SIG-M5 treated with dmso at 0.1 percent for 504 hours (cell line): ENCODE data around the gene KCNMB4.

Experiments used
- DNase-seq: peaks from one replicate; lab custom pipeline; 2025; ENCODE audit not compliant: unreplicated experiment; lab: John Stamatoyannopoulos, UW

KCNMB4 gene

GRCh38 chr12:70365648-70366518, at the start of gene KCNMB4:
Gene KCNMB4, plus strand, starts transcription at chr12:70366290. Its CDS starts 445 bp downstream, at chr12:70366735.
- peak; percentile 37 for DNase-seq

GRCh38 chr12:70317781-70318180, 48.3 kb upstream of the KCNMB4 start:
- DNase-seq = peak; percentile 84

DNA sequence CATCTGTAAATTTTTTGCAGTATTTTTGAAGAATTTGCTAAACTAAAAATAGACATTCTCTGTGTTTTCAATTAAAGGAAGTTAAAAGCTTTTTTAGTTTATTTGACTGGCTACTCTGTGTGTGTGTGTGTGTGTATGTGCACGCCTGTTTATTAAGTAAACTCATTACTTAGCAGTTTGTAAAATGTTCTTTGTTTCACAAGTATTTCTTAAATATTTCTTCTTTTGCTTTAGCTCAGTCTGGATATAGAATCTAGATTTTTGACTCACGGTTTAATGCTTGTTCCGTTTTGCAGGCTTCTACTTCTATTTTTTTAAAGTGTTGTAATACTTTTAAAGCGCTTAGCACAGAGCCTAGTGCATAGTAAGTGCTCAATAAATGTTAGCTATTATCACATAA, 46.5 kb upstream of the KCNMB4 start:
- DNase-seq = no peak

GRCh38 chr12:70321191-70321590, 44.9 kb upstream of the KCNMB4 start:
- no peak for DNase-seq

GRCh38 chr12:70327541-70327940, 38.5 kb upstream of the KCNMB4 start:
- no peak for DNase-seq

DNA sequence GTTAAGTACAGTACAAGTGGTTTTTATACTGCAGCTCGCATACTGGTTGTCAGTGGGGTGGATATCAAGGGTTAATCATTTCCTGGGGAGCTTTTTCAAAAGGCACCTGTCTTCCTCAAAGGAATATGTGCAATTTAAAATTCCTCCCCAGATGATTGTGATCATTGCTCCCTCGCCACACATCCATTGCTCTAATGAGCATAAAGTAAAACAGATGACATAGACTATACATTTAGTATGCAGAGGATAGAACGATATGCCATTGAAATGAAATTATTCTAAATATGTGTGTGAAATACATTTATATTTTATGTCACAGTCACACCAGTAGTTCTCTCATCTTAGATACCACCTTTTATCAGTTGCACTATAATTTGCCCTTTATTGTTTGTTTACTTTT, 36.4 kb upstream of the KCNMB4 start:
- DNase-seq = no peak

GRCh38 chr12:70330158-70330557, 35.9 kb upstream of the KCNMB4 start:
- no peak for DNase-seq

- DNase-seq = no peak
These were observed 33.9 kb upstream of the KCNMB4 start for GRCh38 chr12:70332236-70332635.

DNA sequence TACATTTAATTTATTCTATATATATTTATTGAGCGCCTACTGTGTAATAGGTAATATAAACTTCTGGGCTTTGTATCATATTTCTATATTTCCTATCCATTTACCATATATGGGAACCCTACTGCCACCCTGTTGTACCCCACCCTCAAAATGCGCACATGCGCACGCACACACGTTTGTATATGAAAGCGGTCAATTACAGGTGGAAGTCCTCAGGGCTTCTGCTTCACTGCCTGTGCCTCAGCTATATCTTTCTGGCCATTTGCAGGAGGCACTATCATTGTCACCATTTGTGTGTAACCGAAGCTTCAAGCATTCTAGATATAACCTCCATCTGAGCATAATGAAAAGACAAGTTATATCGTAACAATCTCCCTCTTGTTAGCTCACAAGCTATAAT, 31.3 kb upstream of the KCNMB4 start:
- no peak for DNase-seq

- no peak for DNase-seq
These were observed 27.6 kb upstream of the KCNMB4 start for GRCh38 chr12:70338531-70338930.

DNA sequence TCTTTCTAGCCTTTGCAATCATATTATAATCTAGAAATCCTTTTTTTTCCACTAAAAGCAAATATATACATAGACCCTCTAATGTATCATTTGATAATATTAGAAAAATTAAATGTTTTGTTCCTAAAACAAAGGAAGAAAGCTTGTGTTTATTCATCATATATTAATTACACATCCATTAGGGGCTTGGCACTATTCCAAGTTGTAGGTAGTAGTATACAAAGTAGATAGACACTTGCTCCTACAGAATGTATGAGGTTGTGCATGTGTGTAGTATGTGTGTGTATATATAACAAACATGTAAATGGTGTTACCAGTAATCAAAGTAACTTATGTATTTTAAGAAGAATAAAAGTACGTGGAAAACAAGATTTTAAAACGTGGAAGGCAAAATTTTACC, 15.0 kb upstream of the KCNMB4 start:
- no peak for DNase-seq

- peak; percentile 60 for DNase-seq
These were observed 12.1 kb upstream of the KCNMB4 start for GRCh38 chr12:70353780-70354660.

- DNase-seq = peak; percentile 11
These were observed 11.3 kb upstream of the KCNMB4 start for GRCh38 chr12:70354787-70355186.

- DNase-seq = no peak
These were observed 10.1 kb upstream of the KCNMB4 start for GRCh38 chr12:70355972-70356371.

- DNase-seq = no peak
These were observed 6.5 kb upstream of the KCNMB4 start for GRCh38 chr12:70359458-70360197.

DNA sequence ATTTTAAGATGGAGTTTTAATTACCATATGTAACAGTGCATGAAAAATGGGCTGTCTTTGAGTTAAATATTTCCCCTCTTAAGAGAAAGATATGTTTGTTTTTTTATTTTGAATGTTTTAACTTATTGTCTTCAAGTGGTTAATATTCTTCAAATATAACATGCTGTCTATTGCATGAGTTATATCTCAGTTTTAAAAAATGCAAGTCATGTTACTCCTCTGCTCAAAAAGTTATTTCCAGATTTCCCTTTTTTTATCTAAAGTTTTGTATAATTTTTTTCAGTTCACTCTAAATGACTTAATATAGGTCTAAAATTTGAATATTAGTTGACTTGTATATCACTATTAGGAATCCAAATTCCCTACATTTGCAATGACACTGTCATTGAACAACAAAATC, 5.9 kb upstream of the KCNMB4 start:
- DNase-seq = no peak

- DNase-seq = no peak
These were observed 1.2 kb upstream of the KCNMB4 start for GRCh38 chr12:70364695-70365397.

DNA sequence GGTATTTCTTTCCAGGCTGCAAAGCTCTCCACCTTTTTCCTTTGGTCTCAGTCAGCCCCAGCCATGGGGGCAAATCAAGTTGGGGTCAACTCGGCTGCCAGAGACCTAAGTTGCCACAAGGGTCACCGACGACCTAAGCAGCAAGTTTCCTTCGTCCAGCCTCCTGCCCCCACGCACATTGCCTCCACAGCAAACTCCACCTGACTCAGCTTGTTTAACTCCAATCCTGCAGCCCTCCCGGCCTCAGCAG, 767 bp upstream of the KCNMB4 start:
- no peak for DNase-seq

GRCh38 chr12:70366581-70367257, 629 bp downstream of the KCNMB4 start:
- peak; percentile 39 for DNase-seq
